ENCODE measurements around the gene PSPN. TPM values are rescaled to one million over a fixed set of nuclear protein-coding genes. Genes with fewer than 3 reads are reported as not detected.
"Not testable (repeated sequence)": the region's sequence is repeated elsewhere in the genome, so short reads cannot be mapped to it uniquely, and the experiment has no call there.

Gene PSPN
- total RNA-seq, 1 experiment from 2014 or later: 1.9 TPM

GRCh38 chr19:6362351-6362801, 13.4 kb downstream of the PSPN start:
- CTCF ChIA-PET: no interaction called here
- Mint-ChIP-seq H3K4me1 (peaks cover 5% of the 10 kb centered on the region; the same call in 1 of the 2 replicates), H3K36me3 (peaks cover 23% of the 10 kb centered on the region), H3K27me3 (ENCODE audit: low read depth) (peaks cover 8% of the 10 kb centered on the region; the same call in 1 of the 2 replicates), H3K4me3 (peak overlapping the region; percentile 83), H3K27ac (no peak overlapping the region), H3K9me3 (no peaks in the 10 kb centered on the region)
- ATAC-seq: no peak
- POLR2A ChIA-PET: interaction anchor here (1.5 kb wide), 1 partner anchor 10 kb away, joined by 11 read pairs; the partner anchor contains the start of gene ALKBH7
- no peak for DNase-seq (ENCODE audit: low spot score)
- TF ChIP-seq ZNF425 (CRISPR knock-in tag; conservative IDR thresholded peaks at IDR 0.05) (no peak), ZNF416 (CRISPR knock-in tag; IDR thresholded peaks at IDR 0.05) (no peak), NR1H2 (CRISPR knock-in tag; IDR thresholded peaks at IDR 0.05) (no peak), ZMAT4 (CRISPR knock-in tag; IDR thresholded peaks at IDR 0.05) (no peak), ZBTB43 (CRISPR knock-in tag; IDR thresholded peaks at IDR 0.05) (no peak), ZNF532 (CRISPR knock-in tag; IDR thresholded peaks at IDR 0.05; ENCODE audit: borderline replicate concordance) (no peak), ZSCAN18 (CRISPR knock-in tag; IDR thresholded peaks at IDR 0.05) (no peak)

- TF ChIP-seq CTCF (IDR thresholded peaks at IDR 0.05) (no peak), JAZF1 (CRISPR knock-in tag; IDR thresholded peaks at IDR 0.05) (no peak), NFATC4 (CRISPR knock-in tag; IDR thresholded peaks at IDR 0.05) (no peak), FOXK1 (CRISPR knock-in tag; IDR thresholded peaks at IDR 0.05) (no peak), ERG (CRISPR knock-in tag; IDR thresholded peaks at IDR 0.05) (no peak), ZNF219 (CRISPR knock-in tag; IDR thresholded peaks at IDR 0.05; ENCODE audit: borderline replicate concordance) (no peak), ZNF396 (CRISPR knock-in tag; IDR thresholded peaks at IDR 0.05; ENCODE audit: borderline replicate concordance) (no peak), JUN (CRISPR knock-in tag; IDR thresholded peaks at IDR 0.05) (no peak)
- H3K9me3 Mint-ChIP-seq: no peaks in the 10 kb centered on the region
- peaks cover 8% of the 10 kb centered on the region; the same call in 1 of the 2 replicates for H3K27me3 Mint-ChIP-seq (ENCODE audit: low read depth)
- POLR2A ChIA-PET: interaction anchor here (1.5 kb wide), 1 partner anchor 11 kb away, joined by 11 read pairs; the partner anchor contains the start of gene ALKBH7
- H3K4me3 Mint-ChIP-seq: peak overlapping the region; percentile 83
- DNase-seq (ENCODE audit: low spot score) (no peak), ATAC-seq (peak; percentile 9)
- peaks cover 23% of the 10 kb centered on the region for H3K36me3 Mint-ChIP-seq
- no peak overlapping the region for H3K27ac Mint-ChIP-seq
- CTCF ChIA-PET: no interaction called here
- peaks cover 5% of the 10 kb centered on the region; the same call in 1 of the 2 replicates for H3K4me1 Mint-ChIP-seq
Observed at GRCh38 chr19:6362027-6362350, 13.7 kb downstream of the PSPN start.

GRCh38 chr19:6360857-6361216, 14.9 kb downstream of the PSPN start:
- peaks cover 16% of the 10 kb centered on the region for H3K36me3 Mint-ChIP-seq
- POLR2A ChIA-PET: interaction anchor here (0.9 to 1.5 kb wide), 2 partner anchors 12 to 32 kb away, joined by 4 to 11 read pairs; partner anchors contain the start of genes ALKBH7 and GTF2F1
- not testable (repeated sequence) for H3K9me3 Mint-ChIP-seq; H3K27me3 Mint-ChIP-seq (ENCODE audit: low read depth); DNase-seq (ENCODE audit: low spot score); ATAC-seq; H3K4me1 Mint-ChIP-seq; H3K27ac Mint-ChIP-seq
- CTCF ChIA-PET: interaction anchor here (0.5 to 2.1 kb wide), 6 partner anchors 12 to 142 kb away, joined by 3 to 18 read pairs (median 4); partner anchors contain the start of gene ALKBH7
- peak overlapping the region; percentile 83 for H3K4me3 Mint-ChIP-seq

GRCh38 chr19:6360445-6360844, 15.3 kb downstream of the PSPN start:
- H3K9me3 Mint-ChIP-seq, ATAC-seq: not testable (repeated sequence)
- CTCF ChIA-PET: interaction anchor here (0.5 to 2.1 kb wide), 2 partner anchors 12 to 77 kb away, joined by 4 to 18 read pairs; partner anchors contain the start of gene ALKBH7

More at GRCh38 chr19:6360445-6360844, 15.3 kb downstream of the PSPN start:
- POLR2A ChIA-PET: interaction anchor here (0.9 kb wide), 1 partner anchor 33 kb away, joined by 4 read pairs; the partner anchor contains the start of gene GTF2F1
- H3K27me3 Mint-ChIP-seq (ENCODE audit: low read depth); H3K4me3 Mint-ChIP-seq; H3K27ac Mint-ChIP-seq; H3K4me1 Mint-ChIP-seq; DNase-seq (ENCODE audit: low spot score): not testable (repeated sequence)
- peaks cover 12% of the 10 kb centered on the region for H3K36me3 Mint-ChIP-seq
